RWPE1 (cell line): ENCODE data around the gene REEP6.
"Not testable (repeated sequence)": the region's sequence is repeated elsewhere in the genome, so short reads cannot be mapped to it uniquely, and the experiment has no call there.

Experiments used
- CTCF ChIA-PET: fragments of 350-600 bp; sonication (Branson Sonifier 250); formaldehyde crosslinking; extraction: SDS; loops from one replicate; lab custom pipeline; 2021; lab: Yijun Ruan, JAX
- POLR2A ChIA-PET: fragments of 400-600 bp; formaldehyde crosslinking; extraction: SDS; loops from one replicate; lab custom pipeline; 2020; ENCODE audit warnings: antibody characterized with exemption; ENCODE audit not compliant: low non-redundant PET; lab: Yijun Ruan, JAX
- DNase-seq: peaks from one replicate; pipeline ENCODE4 v3.0.0; 2012; ENCODE audit warnings: low spot score
- H3K27ac ChIP-seq: fragments of 450-650 bp; 2 replicates; pipeline ENCODE4 v1.5.1; 2017
- CTCF ChIP-seq: fragments of 450-650 bp; conservative IDR thresholded peaks from 2 replicates; pipeline ENCODE4 v1.5.1; 2017; ENCODE audit warnings: low read depth, mild to moderate bottlenecking

REEP6 gene

GRCh38 chr19:1495051-1495798 is 4.2 kb downstream of the REEP6 start:
- DNase-seq = no peak
- ChIA-PET POLR2A (no interaction called here), CTCF (no interaction called here)
- no peak overlapping the region for H3K27ac ChIP-seq
- TF ChIP-seq CTCF = no peak

GRCh38 chr19:1495799-1496713 is 5.1 kb downstream of the REEP6 start:
- CTCF ChIA-PET = no interaction called here
- peak overlapping the region; percentile 40 for H3K27ac ChIP-seq
- no peak for TF ChIP-seq CTCF

GRCh38 chr19:1496714-1497577 is 6.0 kb downstream of the REEP6 start:
- peak overlapping the region; percentile 40 for H3K27ac ChIP-seq
- ChIA-PET POLR2A (interaction anchor here (0.7 kb wide), 1 partner anchor 9 kb away, joined by 3 read pairs; no protein-coding TSS in a partner anchor), CTCF (no interaction called here)
- no peak for TF ChIP-seq CTCF
- no peak for DNase-seq

More at GRCh38 chr19:1495799-1496713, 5.1 kb downstream of the REEP6 start:
- POLR2A ChIA-PET = no interaction called here
- DNase-seq = no peak

GRCh38 chr19:1497578-1498235 is 6.7 kb downstream of the REEP6 start:
- no peak for TF ChIP-seq CTCF
- ChIA-PET POLR2A (interaction anchor here (0.7 kb wide), 1 partner anchor 9 kb away, joined by 3 read pairs; no protein-coding TSS in a partner anchor), CTCF (interaction anchor here (0.6 kb wide), 1 partner anchor 100 kb away, joined by 6 read pairs; no protein-coding TSS in a partner anchor)
- H3K27ac ChIP-seq = no peak overlapping the region
- no peak for DNase-seq

GRCh38 chr19:1499231-1499630 is 8.2 kb downstream of the REEP6 start:
- POLR2A ChIA-PET, DNase-seq, CTCF ChIA-PET, H3K27ac ChIP-seq: not testable (repeated sequence)

GRCh38 chr19:1501200-1501595 is 10.2 kb downstream of the REEP6 start:
- CTCF ChIA-PET = interaction anchor here (0.6 kb wide), 1 partner anchor 282 kb away, joined by 6 read pairs; no protein-coding TSS in a partner anchor
- POLR2A ChIA-PET = no interaction called here
- H3K27ac ChIP-seq = peak overlapping the region; percentile 36; the same call in 1 of the 2 replicates
- no peak for TF ChIP-seq CTCF
- DNase-seq = no peak
